ENCODE measurements around the gene CTBP2. TPM values are rescaled to one million over a fixed set of nuclear protein-coding genes. Genes with fewer than 3 reads are reported as not detected.

Gene CTBP2
- 45.3 TPM for total RNA-seq
- polyA plus RNA-seq = 49.8 TPM

GRCh38 chr10:125159932-125160855, at the start of gene CTBP2:
Gene CTBP2 (minus strand): TSS chr10:125160563.
- no peaks in the 10 kb centered on the region for H3K36me3 ChIP-seq (ENCODE audit: insufficient read depth)
- peak within 1 kb of the TSS; percentile 96 for H3K27ac ChIP-seq (ENCODE audit: low read depth)
- under 1% methylated on average over 102 of the region's 103 CpGs for WGBS
- peak within 1 kb of the TSS; percentile 86 for H3K4me3 ChIP-seq (ENCODE audit: low read depth, low read length)
- no peak for DNase-seq (ENCODE audit: extremely low spot score)
- H3K4me1 ChIP-seq (ENCODE audit: insufficient read depth) = no peaks in the 10 kb centered on the region

- Histone ChIP-seq H3K36me3 (ENCODE audit: insufficient read depth) (no peaks in the 10 kb centered on the region), H3K27ac (ENCODE audit: low read depth) (no peak overlapping the region), H3K4me3 (ENCODE audit: low read depth, low read length) (no peak overlapping the region), H3K4me1 (ENCODE audit: insufficient read depth) (no peaks in the 10 kb centered on the region)
- WGBS = 66% methylated on average over 10 of the region's 10 CpGs
- no peak for DNase-seq (ENCODE audit: extremely low spot score)
These were observed 49.4 kb upstream of the CTBP2 start for GRCh38 chr10:125209591-125210355.

GRCh38 chr10:125208854-125209565, 48.6 kb upstream of the CTBP2 start:
- Histone ChIP-seq H3K27ac (ENCODE audit: low read depth) (no peak overlapping the region), H3K4me1 (ENCODE audit: insufficient read depth) (no peaks in the 10 kb centered on the region), H3K4me3 (ENCODE audit: low read depth, low read length) (no peak overlapping the region), H3K36me3 (ENCODE audit: insufficient read depth) (no peaks in the 10 kb centered on the region)
- 79% methylated on average over 23 of the region's 23 CpGs for WGBS
- no peak for DNase-seq (ENCODE audit: extremely low spot score)

- DNase-seq (ENCODE audit: extremely low spot score) = no peak
- Histone ChIP-seq H3K36me3 (ENCODE audit: insufficient read depth) (no peaks in the 10 kb centered on the region), H3K27ac (ENCODE audit: low read depth) (no peak overlapping the region), H3K4me3 (ENCODE audit: low read depth, low read length) (no peak overlapping the region), H3K4me1 (ENCODE audit: insufficient read depth) (no peaks in the 10 kb centered on the region)
- 88% methylated on average over 5 of the region's 5 CpGs for WGBS
These were observed 46.3 kb upstream of the CTBP2 start for GRCh38 chr10:125206623-125207022.

- Histone ChIP-seq H3K36me3 (ENCODE audit: insufficient read depth) (no peaks in the 10 kb centered on the region), H3K27ac (ENCODE audit: low read depth) (no peak overlapping the region), H3K4me1 (ENCODE audit: insufficient read depth) (no peaks in the 10 kb centered on the region), H3K4me3 (ENCODE audit: low read depth, low read length) (no peak overlapping the region)
- 73% methylated on average over 2 of the region's 2 CpGs for WGBS
- DNase-seq (ENCODE audit: extremely low spot score) = no peak
These were observed 45.1 kb upstream of the CTBP2 start for GRCh38 chr10:125205431-125205830.

GRCh38 chr10:125204400-125204799, 44.0 kb upstream of the CTBP2 start:
- WGBS = 81% methylated on average over 5 of the region's 5 CpGs
- Histone ChIP-seq H3K4me3 (ENCODE audit: low read depth, low read length) (no peak overlapping the region), H3K36me3 (ENCODE audit: insufficient read depth) (no peaks in the 10 kb centered on the region), H3K4me1 (ENCODE audit: insufficient read depth) (no peaks in the 10 kb centered on the region), H3K27ac (ENCODE audit: low read depth) (no peak overlapping the region)
- DNase-seq (ENCODE audit: extremely low spot score) = no peak

- Histone ChIP-seq H3K4me3 (ENCODE audit: low read depth, low read length) (no peak overlapping the region), H3K36me3 (ENCODE audit: insufficient read depth) (no peaks in the 10 kb centered on the region), H3K27ac (ENCODE audit: low read depth) (no peak overlapping the region), H3K4me1 (ENCODE audit: insufficient read depth) (no peaks in the 10 kb centered on the region)
- WGBS = 84% methylated on average over 10 of the region's 10 CpGs
- no peak for DNase-seq (ENCODE audit: extremely low spot score)
These were observed 42.9 kb upstream of the CTBP2 start for GRCh38 chr10:125203186-125203800.

GRCh38 chr10:125201791-125202622, 41.6 kb upstream of the CTBP2 start:
- 89% methylated on average over 10 of the region's 10 CpGs for WGBS
- H3K27ac ChIP-seq (ENCODE audit: low read depth) = no peak overlapping the region
- DNase-seq (ENCODE audit: extremely low spot score) = no peak
- H3K4me1 ChIP-seq (ENCODE audit: insufficient read depth) = no peaks in the 10 kb centered on the region
- H3K4me3 ChIP-seq (ENCODE audit: low read depth, low read length) = no peak overlapping the region
- no peaks in the 10 kb centered on the region for H3K36me3 ChIP-seq (ENCODE audit: insufficient read depth)

- no peak overlapping the region for H3K27ac ChIP-seq (ENCODE audit: low read depth)
These were observed 40.8 kb upstream of the CTBP2 start for GRCh38 chr10:125201108-125201524.

GRCh38 chr10:125200396-125200795, 40.0 kb upstream of the CTBP2 start:
- Histone ChIP-seq H3K4me3 (ENCODE audit: low read depth, low read length) (no peak overlapping the region), H3K27ac (ENCODE audit: low read depth) (no peak overlapping the region), H3K4me1 (ENCODE audit: insufficient read depth) (no peaks in the 10 kb centered on the region), H3K36me3 (ENCODE audit: insufficient read depth) (no peaks in the 10 kb centered on the region)
- 65% methylated on average over 3 of the region's 3 CpGs for WGBS
- DNase-seq (ENCODE audit: extremely low spot score) = no peak

More at GRCh38 chr10:125201108-125201524, 40.8 kb upstream of the CTBP2 start:
- no peaks in the 10 kb centered on the region for H3K36me3 ChIP-seq (ENCODE audit: insufficient read depth)
- 65% methylated on average over 5 of the region's 5 CpGs for WGBS
- no peaks in the 10 kb centered on the region for H3K4me1 ChIP-seq (ENCODE audit: insufficient read depth)
- DNase-seq (ENCODE audit: extremely low spot score) = no peak
- H3K4me3 ChIP-seq (ENCODE audit: low read depth, low read length) = no peak overlapping the region

GRCh38 chr10:125199270-125199669, 38.9 kb upstream of the CTBP2 start:
- Histone ChIP-seq H3K36me3 (ENCODE audit: insufficient read depth) (no peaks in the 10 kb centered on the region), H3K27ac (ENCODE audit: low read depth) (no peak overlapping the region), H3K4me3 (ENCODE audit: low read depth, low read length) (no peak overlapping the region), H3K4me1 (ENCODE audit: insufficient read depth) (no peaks in the 10 kb centered on the region)
- 82% methylated on average over 2 of the region's 2 CpGs for WGBS
- no peak for DNase-seq (ENCODE audit: extremely low spot score)

GRCh38 chr10:125194814-125195213, 34.5 kb upstream of the CTBP2 start:
- no peaks in the 10 kb centered on the region for H3K4me1 ChIP-seq (ENCODE audit: insufficient read depth)
- no peak overlapping the region for H3K4me3 ChIP-seq (ENCODE audit: low read depth, low read length)
- H3K27ac ChIP-seq (ENCODE audit: low read depth) = no peak overlapping the region
- no peaks in the 10 kb centered on the region for H3K36me3 ChIP-seq (ENCODE audit: insufficient read depth)
- 91% methylated on average over 10 of the region's 10 CpGs for WGBS
- DNase-seq (ENCODE audit: extremely low spot score) = no peak

Data from urinary bladder (tissue), 4 donors.